NB4 (cell line): ENCODE measurements around the gene TP53.

ENCODE experiments used
- DNase-seq: peaks from one replicate; pipeline ENCODE4 v3.0.0; 2010; ENCODE audit warnings: low read depth
- H3K4me3 ChIP-seq: one replicate; pipeline ENCODE4 v1.5.1; 2011; ENCODE audit warnings: mild to moderate bottlenecking, low read depth, low read length, moderate library complexity
- CTCF ChIP-seq: IDR thresholded peaks from one replicate; pipeline ENCODE4 v1.5.1; 2012; ENCODE audit warnings: low read depth, low read length
- MYC ChIP-seq: IDR thresholded peaks from 2 replicates; pipeline ENCODE4 v1.6.1; 2011; ENCODE audit warnings: low read depth, low read length
- POLR2A ChIP-seq: IDR thresholded peaks from 2 replicates; pipeline ENCODE4 v1.6.1; 2011; ENCODE audit warnings: mild to moderate bottlenecking; ENCODE audit not compliant: insufficient read length; ENCODE audit errors: extremely low read depth
- TF ChIP-seq, protein P1 (sequence below): IDR thresholded peaks from 2 replicates; pipeline ENCODE4 v1.6.1; 2011; ENCODE audit warnings: low read depth, low read length

Gene TP53

DNA sequence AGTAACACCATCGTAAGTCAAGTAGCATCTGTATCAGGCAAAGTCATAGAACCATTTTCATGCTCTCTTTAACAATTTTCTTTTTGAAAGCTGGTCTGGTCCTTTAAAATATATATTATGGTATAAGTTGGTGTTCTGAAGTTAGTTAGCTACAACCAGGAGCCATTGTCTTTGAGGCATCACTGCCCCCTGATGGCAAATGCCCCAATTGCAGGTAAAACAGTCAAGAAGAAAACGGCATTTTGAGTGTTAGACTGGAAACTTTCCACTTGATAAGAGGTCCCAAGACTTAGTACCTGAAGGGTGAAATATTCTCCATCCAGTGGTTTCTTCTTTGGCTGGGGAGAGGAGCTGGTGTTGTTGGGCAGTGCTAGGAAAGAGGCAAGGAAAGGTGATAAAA lies 14.1 kb downstream of the TP53 start:
- no peak overlapping the region for H3K4me3 ChIP-seq
- no peak for TF ChIP-seq POLR2A
- peak; percentile 50 for TF ChIP-seq CTCF
- DNase-seq: peak; percentile 52

DNA sequence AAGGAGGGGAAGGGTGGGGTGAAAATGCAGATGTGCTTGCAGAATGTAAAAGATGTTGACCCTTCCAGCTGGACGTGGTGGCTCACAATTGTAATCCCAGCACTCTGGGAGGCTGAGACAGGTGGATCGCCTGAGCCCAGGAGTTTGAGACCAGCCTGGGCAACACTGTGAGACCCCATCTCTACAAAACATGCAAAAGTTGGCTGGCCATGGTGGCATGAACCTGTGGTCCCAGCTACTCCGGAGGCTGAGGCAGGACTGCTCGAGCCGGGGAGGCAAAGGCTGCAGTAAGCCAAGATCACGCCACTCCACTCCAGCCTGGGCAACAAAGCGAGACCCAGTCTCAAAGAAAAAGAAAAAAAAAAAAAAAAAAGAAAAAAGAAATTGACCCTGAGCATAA lies 18.8 kb downstream of the TP53 start:
- no peak for DNase-seq
- H3K4me3 ChIP-seq: no peak overlapping the region
- no peak for TF ChIP-seq POLR2A
- no peak for TF ChIP-seq MYC
- no peak for TF ChIP-seq CTCF
- TF ChIP-seq, protein P1, sequence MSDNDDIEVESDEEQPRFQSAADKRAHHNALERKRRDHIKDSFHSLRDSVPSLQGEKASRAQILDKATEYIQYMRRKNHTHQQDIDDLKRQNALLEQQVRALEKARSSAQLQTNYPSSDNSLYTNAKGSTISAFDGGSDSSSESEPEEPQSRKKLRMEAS: no peak

- DNase-seq: no peak
- TF ChIP-seq CTCF (no peak), MYC (no peak)
- TF ChIP-seq, protein P1: no peak
- H3K4me3 ChIP-seq: no peak overlapping the region
Observed at GRCh38 chr17:7667656-7668406, 19.5 kb downstream of the TP53 start.

DNA sequence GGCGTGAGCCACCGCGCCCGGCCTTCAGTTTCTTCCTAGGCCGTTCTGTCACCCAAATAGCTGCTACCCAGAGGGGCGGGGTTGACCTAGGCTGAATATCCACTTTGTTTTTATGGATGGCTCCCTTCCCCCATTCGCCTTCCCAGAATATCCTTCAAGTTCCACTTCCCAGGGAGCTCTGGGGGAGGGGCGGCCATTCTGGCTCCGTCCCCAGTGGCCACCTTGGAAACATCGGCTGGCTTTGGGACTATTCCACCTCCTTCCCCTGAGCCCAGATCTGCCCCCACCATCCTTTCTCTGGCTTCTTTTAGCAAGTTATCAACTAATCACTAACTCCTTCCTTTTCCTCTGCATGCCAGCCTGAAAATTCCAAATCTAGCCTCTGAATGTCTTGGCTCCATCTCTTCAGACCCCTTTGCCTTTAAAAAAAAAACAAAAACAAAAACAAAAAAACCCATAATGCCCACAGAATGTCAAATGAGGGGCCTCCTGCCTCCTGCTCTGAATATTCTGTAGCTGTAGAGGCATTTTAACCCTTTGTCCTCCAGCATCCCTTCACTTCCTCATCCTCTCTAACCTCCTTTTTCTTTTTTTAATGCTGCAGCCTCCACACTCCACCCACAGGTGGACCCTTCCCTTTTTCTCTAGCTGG lies 30.2 kb downstream of the TP53 start:
- no peak overlapping the region for H3K4me3 ChIP-seq
- no peak for DNase-seq
- TF ChIP-seq MYC: no peak
- no peak for TF ChIP-seq POLR2A
- TF ChIP-seq, protein P1: no peak

DNA sequence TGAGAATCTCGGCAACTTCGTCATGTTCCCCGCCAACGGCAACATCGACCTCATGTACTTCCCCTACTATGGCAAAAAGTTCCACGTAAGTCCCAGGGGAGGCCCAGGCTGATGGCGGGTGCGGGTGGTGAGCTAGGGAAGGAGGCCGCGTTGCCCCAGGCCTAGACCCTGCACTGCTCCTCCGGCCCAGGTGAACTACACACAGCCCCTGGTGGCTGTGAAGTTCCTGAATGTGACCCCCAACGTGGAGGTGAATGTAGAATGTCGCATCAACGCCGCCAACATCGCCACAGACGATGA lies 31.8 kb downstream of the TP53 start:
- no peak overlapping the region for H3K4me3 ChIP-seq
- TF ChIP-seq, protein P1: no peak
- no peak for TF ChIP-seq CTCF
- TF ChIP-seq MYC: no peak
- no peak for TF ChIP-seq POLR2A
- DNase-seq: no peak

- DNase-seq: no peak
- TF ChIP-seq MYC (no peak), CTCF (no peak), POLR2A (no peak)
- TF ChIP-seq, protein P1: no peak
- H3K4me3 ChIP-seq: no peak overlapping the region
Observed at GRCh38 chr17:7654832-7655540, 32.3 kb downstream of the TP53 start.
